ENCODE data around the gene GTPBP8.

GTPBP8 gene

DNA sequence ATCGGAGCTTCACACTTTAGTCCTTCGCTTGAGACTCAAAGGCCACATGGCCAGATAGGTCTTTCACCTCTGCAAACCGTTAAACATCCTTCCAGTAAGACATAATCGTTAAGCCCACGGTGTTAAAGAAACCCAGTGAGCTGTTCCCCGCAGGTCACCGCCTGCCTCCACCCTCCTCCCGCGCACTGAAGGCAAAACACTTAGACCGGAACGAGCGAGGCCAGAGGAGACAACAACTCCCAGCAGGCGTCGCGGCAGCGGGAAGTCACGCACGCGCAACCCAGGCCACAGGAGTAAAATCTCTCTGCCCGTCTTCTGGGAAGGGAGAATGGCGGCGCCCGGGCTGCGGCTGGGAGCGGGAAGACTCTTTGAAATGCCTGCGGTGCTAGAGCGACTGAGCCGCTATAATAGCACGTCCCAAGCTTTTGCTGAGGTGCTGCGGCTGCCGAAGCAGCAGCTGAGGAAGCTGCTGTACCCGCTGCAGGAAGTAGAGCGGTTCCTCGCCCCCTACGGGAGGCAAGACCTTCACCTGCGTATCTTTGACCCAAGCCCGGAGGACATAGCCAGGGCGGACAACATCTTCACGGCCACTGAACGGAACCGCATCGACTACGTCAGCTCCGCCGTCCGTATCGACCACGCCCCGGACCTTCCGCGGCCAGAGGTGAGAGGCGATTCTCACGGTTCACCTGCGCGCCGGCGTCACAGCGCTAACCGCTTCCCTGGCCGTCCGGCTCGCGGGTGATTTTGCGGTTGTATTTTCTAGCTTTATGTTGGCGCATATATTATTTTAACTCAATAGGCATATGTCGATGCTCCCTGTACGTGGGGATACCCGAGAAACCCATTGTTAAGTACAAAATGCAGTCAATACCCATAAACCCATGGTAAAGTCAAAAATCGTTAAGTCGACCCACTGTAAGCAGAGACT lies at the start of gene GTPBP8:
Gene GTPBP8 (plus strand): TSS at position 313 of the 931 bp plus-strand sequence. CDS start 16 bp downstream, at position 329.
- Histone ChIP-seq H4K20me1 (ENCODE audit: insufficient read depth, low read length) (no peaks in the 10 kb centered on the region), H3K27ac (ENCODE audit: low read length) (peak within 1 kb of the TSS; percentile 89), H3K4me2 (ENCODE audit: low read length) (peak within 1 kb of the TSS; percentile 91), H3K4me1 (ENCODE audit: low read length) (peaks cover 45% of the 10 kb centered on the region), H3K79me2 (ENCODE audit: low read length) (peaks cover 42% of the 10 kb centered on the region), H2AFZ (ENCODE audit: low read depth, low read length) (peak within 1 kb of the TSS; percentile 85), H3K36me3 (replicated peaks; ENCODE audit: low read depth, low read length) (peaks cover 4% of the 10 kb centered on the region), H3K4me3 (ENCODE audit: low read length) (peak within 1 kb of the TSS; percentile 85), H3K9me3 (ENCODE audit: insufficient read depth, low read length) (no peaks in the 10 kb centered on the region), H3K9ac (ENCODE audit: low read length) (peak within 1 kb of the TSS; percentile 92), H3K27me3 (ENCODE audit: low read depth, low read length) (no peaks in the 10 kb centered on the region)
- TF ChIP-seq EZH2phosphoT487 (IDR thresholded peaks at IDR 0.05; ENCODE audit: low read depth) = no peak
- TF ChIP-seq, protein P1, sequence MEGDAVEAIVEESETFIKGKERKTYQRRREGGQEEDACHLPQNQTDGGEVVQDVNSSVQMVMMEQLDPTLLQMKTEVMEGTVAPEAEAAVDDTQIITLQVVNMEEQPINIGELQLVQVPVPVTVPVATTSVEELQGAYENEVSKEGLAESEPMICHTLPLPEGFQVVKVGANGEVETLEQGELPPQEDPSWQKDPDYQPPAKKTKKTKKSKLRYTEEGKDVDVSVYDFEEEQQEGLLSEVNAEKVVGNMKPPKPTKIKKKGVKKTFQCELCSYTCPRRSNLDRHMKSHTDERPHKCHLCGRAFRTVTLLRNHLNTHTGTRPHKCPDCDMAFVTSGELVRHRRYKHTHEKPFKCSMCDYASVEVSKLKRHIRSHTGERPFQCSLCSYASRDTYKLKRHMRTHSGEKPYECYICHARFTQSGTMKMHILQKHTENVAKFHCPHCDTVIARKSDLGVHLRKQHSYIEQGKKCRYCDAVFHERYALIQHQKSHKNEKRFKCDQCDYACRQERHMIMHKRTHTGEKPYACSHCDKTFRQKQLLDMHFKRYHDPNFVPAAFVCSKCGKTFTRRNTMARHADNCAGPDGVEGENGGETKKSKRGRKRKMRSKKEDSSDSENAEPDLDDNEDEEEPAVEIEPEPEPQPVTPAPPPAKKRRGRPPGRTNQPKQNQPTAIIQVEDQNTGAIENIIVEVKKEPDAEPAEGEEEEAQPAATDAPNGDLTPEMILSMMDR (IDR thresholded peaks at IDR 0.05; ENCODE audit: low read depth, low read length) = no peak

DNA sequence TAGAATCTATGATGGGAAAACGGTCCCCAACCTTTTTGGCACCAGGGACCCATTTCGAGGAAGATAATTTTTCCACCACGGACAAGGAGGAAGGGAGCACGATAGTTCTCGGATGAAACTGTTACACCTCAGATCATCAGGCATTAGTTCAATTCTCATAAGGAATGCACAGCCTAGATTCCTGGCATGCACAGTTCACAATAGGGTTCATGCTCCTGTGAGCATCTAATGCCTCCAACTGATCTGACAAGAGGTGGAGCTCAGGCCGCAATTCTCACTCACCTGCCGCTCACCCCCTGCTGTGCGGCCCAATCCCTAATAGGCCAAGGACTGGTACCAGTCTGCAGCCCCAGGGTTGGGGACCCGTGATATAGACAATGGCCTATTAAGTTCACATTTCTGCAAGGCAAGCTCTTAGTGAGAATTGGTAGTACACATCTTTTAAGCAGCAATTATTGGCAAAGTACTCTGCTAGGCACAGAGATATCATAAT lies 42.4 kb upstream of the GTPBP8 start:
- Histone ChIP-seq H3K79me2 (ENCODE audit: low read length) (peaks cover 13% of the 10 kb centered on the region), H4K20me1 (ENCODE audit: insufficient read depth, low read length) (no peaks in the 10 kb centered on the region), H3K36me3 (replicated peaks; ENCODE audit: low read depth, low read length) (peaks cover 36% of the 10 kb centered on the region), H3K27ac (ENCODE audit: low read length) (no peak overlapping the region), H3K9me3 (ENCODE audit: insufficient read depth, low read length) (0 out of 2 replicates have a peak, but pooled peaks cover 3% of the 10 kb centered on the region), H2AFZ (ENCODE audit: low read depth, low read length) (no peak overlapping the region), H3K4me3 (ENCODE audit: low read length) (no peak overlapping the region), H3K27me3 (ENCODE audit: low read depth, low read length) (no peaks in the 10 kb centered on the region), H3K4me1 (ENCODE audit: low read length) (peaks cover 5% of the 10 kb centered on the region; the same call in 1 of the 2 replicates), H3K9ac (ENCODE audit: low read length) (no peak overlapping the region), H3K4me2 (ENCODE audit: low read length) (no peak overlapping the region)
- TF ChIP-seq, protein P1 (IDR thresholded peaks at IDR 0.05; ENCODE audit: low read depth, low read length) = no peak
- no peak for TF ChIP-seq EZH2phosphoT487 (IDR thresholded peaks at IDR 0.05; ENCODE audit: low read depth)

DNA sequence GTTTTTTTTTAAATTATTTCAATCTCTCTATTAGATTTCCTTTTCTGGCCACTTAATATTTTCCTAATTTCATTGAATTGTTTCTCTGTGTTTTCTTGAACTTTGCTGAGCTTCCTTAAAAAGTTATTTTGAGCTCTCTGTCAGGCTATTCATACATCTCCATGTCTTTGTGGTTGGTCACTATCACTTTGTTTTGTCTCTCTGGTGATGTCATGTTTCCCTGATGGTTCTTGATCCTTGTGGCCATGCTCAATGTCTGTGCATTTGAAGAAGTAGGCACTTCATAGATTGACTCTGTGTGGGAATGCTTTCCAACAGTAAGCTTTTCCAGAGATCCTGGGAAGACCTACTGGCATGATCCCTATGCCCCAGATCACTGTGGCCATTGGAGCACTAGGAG lies 34.4 kb upstream of the GTPBP8 start:
- no peak overlapping the region for H3K27ac ChIP-seq (ENCODE audit: low read length)
- no peak overlapping the region for H2AFZ ChIP-seq (ENCODE audit: low read depth, low read length)
- H3K4me1 ChIP-seq (ENCODE audit: low read length) = peaks cover 30% of the 10 kb centered on the region
- no peak overlapping the region for H3K4me2 ChIP-seq (ENCODE audit: low read length)
- TF ChIP-seq EZH2phosphoT487 (IDR thresholded peaks at IDR 0.05; ENCODE audit: low read depth) = no peak
- TF ChIP-seq, protein P1 (IDR thresholded peaks at IDR 0.05; ENCODE audit: low read depth, low read length) = no peak
- H3K9me3 ChIP-seq (ENCODE audit: insufficient read depth, low read length) = peaks cover 17% of the 10 kb centered on the region; the same call in 1 of the 2 replicates
- H3K27me3 ChIP-seq (ENCODE audit: low read depth, low read length) = no peaks in the 10 kb centered on the region
- H3K9ac ChIP-seq (ENCODE audit: low read length) = no peak overlapping the region
- no peaks in the 10 kb centered on the region for H4K20me1 ChIP-seq (ENCODE audit: insufficient read depth, low read length)
- peaks cover 43% of the 10 kb centered on the region for H3K36me3 ChIP-seq (replicated peaks; ENCODE audit: low read depth, low read length)
- H3K79me2 ChIP-seq (ENCODE audit: low read length) = peaks cover 47% of the 10 kb centered on the region
- no peak overlapping the region for H3K4me3 ChIP-seq (ENCODE audit: low read length)

All from OCI-LY3 (cell line).